ENCODE data around the gene TSFM. TPM values are rescaled to one million over a fixed set of nuclear protein-coding genes. Genes with fewer than 3 reads are reported as not detected.
A peak's percentile ranks its signal among the peaks of the same experiment; 100 is the strongest.

TSFM gene
- total and polyA plus RNA-seq, 4 donors: 30.7 to 46.8 (median 36.5) TPM

GRCh38 chr12:57744777-57745484 is 37.7 kb upstream of the TSFM start, which contains the start of gene TSPAN31:
TSPAN31 (plus strand) TSS chr12:57745039; CDS start chr12:57745155, 116 bp downstream.
- Histone ChIP-seq H3K27me3 (ENCODE audit: control insufficient read depth, insufficient read depth, low read length) (peaks cover 17% of the 10 kb centered on the region), H3K36me3 (ENCODE audit: control insufficient read depth, insufficient read depth, low read length) (peaks cover 33% of the 10 kb centered on the region), H3K9me3 (ENCODE audit: control insufficient read depth, insufficient read depth, low read length) (no peaks in the 10 kb centered on the region), H3K4me3 (ENCODE audit: low read depth, low read length) (peak within 1 kb of the TSS; percentile 98), H3K27ac (ENCODE audit: low read depth, low read length) (peak within 1 kb of the TSS; percentile 99), H3K4me1 (ENCODE audit: control insufficient read depth, insufficient read depth, low read length) (peaks cover 22% of the 10 kb centered on the region)
- peak; percentile 94 to 100 (median 98) for DNase-seq (ENCODE audit: low read depth in 4 of 6, low spot score in 6 of 6)
- WGBS (ENCODE audit: insufficient coverage): 0% methylated on average over 20 of the region's 29 CpGs

GRCh38 chr12:57745485-57745881 is 37.1 kb upstream of the TSFM start:
- Histone ChIP-seq H3K4me3 (ENCODE audit: low read depth, low read length) (peak overlapping the region; percentile 98), H3K9me3 (ENCODE audit: control insufficient read depth, insufficient read depth, low read length) (no peaks in the 10 kb centered on the region), H3K4me1 (ENCODE audit: control insufficient read depth, insufficient read depth, low read length) (peaks cover 18% of the 10 kb centered on the region), H3K36me3 (ENCODE audit: control insufficient read depth, insufficient read depth, low read length) (peaks cover 38% of the 10 kb centered on the region), H3K27ac (ENCODE audit: low read depth, low read length) (peak overlapping the region; percentile 99), H3K27me3 (ENCODE audit: control insufficient read depth, insufficient read depth, low read length) (peaks cover 12% of the 10 kb centered on the region)
- WGBS (ENCODE audit: insufficient coverage): 43% methylated on average over 7 of the region's 8 CpGs
- no peak for DNase-seq (ENCODE audit: low read depth in 4 of 6, low spot score in 6 of 6)

- peak overlapping the region; percentile 99 for H3K27ac ChIP-seq (ENCODE audit: low read depth, low read length)
- peaks cover 41% of the 10 kb centered on the region for H3K36me3 ChIP-seq (ENCODE audit: control insufficient read depth, insufficient read depth, low read length)
- peak overlapping the region; percentile 98 for H3K4me3 ChIP-seq (ENCODE audit: low read depth, low read length)
- H3K9me3 ChIP-seq (ENCODE audit: control insufficient read depth, insufficient read depth, low read length): no peaks in the 10 kb centered on the region
- DNase-seq (ENCODE audit: low read depth in 4 of 6, low spot score in 6 of 6): no peak
- peaks cover 6% of the 10 kb centered on the region for H3K27me3 ChIP-seq (ENCODE audit: control insufficient read depth, insufficient read depth, low read length)
- peaks cover 19% of the 10 kb centered on the region for H3K4me1 ChIP-seq (ENCODE audit: control insufficient read depth, insufficient read depth, low read length)
- 89% methylated on average over 1 of the region's 3 CpGs for WGBS (ENCODE audit: insufficient coverage)
Measured at GRCh38 chr12:57746025-57746424, 36.6 kb upstream of the TSFM start.

GRCh38 chr12:57749061-57749460 is 33.5 kb upstream of the TSFM start:
- H3K4me1 ChIP-seq (ENCODE audit: control insufficient read depth, insufficient read depth, low read length): peaks cover 24% of the 10 kb centered on the region
- H3K36me3 ChIP-seq (ENCODE audit: control insufficient read depth, insufficient read depth, low read length): peaks cover 41% of the 10 kb centered on the region
- H3K4me3 ChIP-seq (ENCODE audit: low read depth, low read length): no peak overlapping the region
- no peak overlapping the region for H3K27ac ChIP-seq (ENCODE audit: low read depth, low read length)
- H3K27me3 ChIP-seq (ENCODE audit: control insufficient read depth, insufficient read depth, low read length): no peaks in the 10 kb centered on the region
- H3K9me3 ChIP-seq (ENCODE audit: control insufficient read depth, insufficient read depth, low read length): no peaks in the 10 kb centered on the region
- WGBS (ENCODE audit: insufficient coverage): 97% methylated on average over 5 of the region's 5 CpGs
- DNase-seq (ENCODE audit: low read depth in 4 of 6, low spot score in 6 of 6): no peak

GRCh38 chr12:57750561-57751431 is 31.8 kb upstream of the TSFM start:
- Histone ChIP-seq H3K36me3 (ENCODE audit: control insufficient read depth, insufficient read depth, low read length) (peaks cover 41% of the 10 kb centered on the region), H3K27ac (ENCODE audit: low read depth, low read length) (peak overlapping the region; percentile 89), H3K4me1 (ENCODE audit: control insufficient read depth, insufficient read depth, low read length) (peaks cover 16% of the 10 kb centered on the region), H3K4me3 (ENCODE audit: low read depth, low read length) (peak overlapping the region; percentile 100), H3K27me3 (ENCODE audit: control insufficient read depth, insufficient read depth, low read length) (no peaks in the 10 kb centered on the region), H3K9me3 (ENCODE audit: control insufficient read depth, insufficient read depth, low read length) (no peaks in the 10 kb centered on the region)
- WGBS (ENCODE audit: insufficient coverage): 87% methylated on average over 8 of the region's 15 CpGs
- no peak for DNase-seq (ENCODE audit: low read depth in 4 of 6, low spot score in 6 of 6)

GRCh38 chr12:57751432-57751787 is 31.2 kb upstream of the TSFM start:
- Histone ChIP-seq H3K27ac (ENCODE audit: low read depth, low read length) (peak overlapping the region; percentile 89), H3K4me3 (ENCODE audit: low read depth, low read length) (peak overlapping the region; percentile 100), H3K36me3 (ENCODE audit: control insufficient read depth, insufficient read depth, low read length) (peaks cover 41% of the 10 kb centered on the region), H3K27me3 (ENCODE audit: control insufficient read depth, insufficient read depth, low read length) (no peaks in the 10 kb centered on the region), H3K4me1 (ENCODE audit: control insufficient read depth, insufficient read depth, low read length) (peaks cover 19% of the 10 kb centered on the region), H3K9me3 (ENCODE audit: control insufficient read depth, insufficient read depth, low read length) (no peaks in the 10 kb centered on the region)
- no peak for DNase-seq (ENCODE audit: low read depth in 4 of 6, low spot score in 6 of 6)
- WGBS (ENCODE audit: insufficient coverage): 16% methylated on average over 7 of the region's 8 CpGs

- H3K27ac ChIP-seq (ENCODE audit: low read depth, low read length): peak within 1 kb of the TSS; percentile 89
- peaks cover 40% of the 10 kb centered on the region for H3K36me3 ChIP-seq (ENCODE audit: control insufficient read depth, insufficient read depth, low read length)
- H3K4me3 ChIP-seq (ENCODE audit: low read depth, low read length): peak within 1 kb of the TSS; percentile 100
- no peaks in the 10 kb centered on the region for H3K27me3 ChIP-seq (ENCODE audit: control insufficient read depth, insufficient read depth, low read length)
- 0% methylated on average over 53 of the region's 58 CpGs for WGBS (ENCODE audit: insufficient coverage)
- peaks cover 23% of the 10 kb centered on the region for H3K4me1 ChIP-seq (ENCODE audit: control insufficient read depth, insufficient read depth, low read length)
- DNase-seq (ENCODE audit: low read depth in 4 of 6, low spot score in 6 of 6): peak; percentile 95 to 100 (median 98)
- no peaks in the 10 kb centered on the region for H3K9me3 ChIP-seq (ENCODE audit: control insufficient read depth, insufficient read depth, low read length)
Measured at GRCh38 chr12:57751788-57752667, 30.6 kb upstream of the TSFM start, which contains the start of gene CDK4. CDK4 (minus strand) TSS chr12:57752310; CDS start chr12:57751717, 593 bp downstream.

- no peak for DNase-seq (ENCODE audit: low read depth in 4 of 6, low spot score in 6 of 6)
- Histone ChIP-seq H3K27me3 (ENCODE audit: control insufficient read depth, insufficient read depth, low read length) (no peaks in the 10 kb centered on the region), H3K4me1 (ENCODE audit: control insufficient read depth, insufficient read depth, low read length) (peaks cover 23% of the 10 kb centered on the region), H3K36me3 (ENCODE audit: control insufficient read depth, insufficient read depth, low read length) (peaks cover 39% of the 10 kb centered on the region), H3K27ac (ENCODE audit: low read depth, low read length) (peak overlapping the region; percentile 80), H3K9me3 (ENCODE audit: control insufficient read depth, insufficient read depth, low read length) (no peaks in the 10 kb centered on the region), H3K4me3 (ENCODE audit: low read depth, low read length) (peak overlapping the region; percentile 100)
- WGBS (ENCODE audit: insufficient coverage): 0% methylated on average over 1 of the region's 5 CpGs
Measured at GRCh38 chr12:57752668-57753000, 30.0 kb upstream of the TSFM start.

- no peak overlapping the region for H3K27ac ChIP-seq (ENCODE audit: low read depth, low read length)
- peaks cover 23% of the 10 kb centered on the region for H3K4me1 ChIP-seq (ENCODE audit: control insufficient read depth, insufficient read depth, low read length)
- no peaks in the 10 kb centered on the region for H3K27me3 ChIP-seq (ENCODE audit: control insufficient read depth, insufficient read depth, low read length)
- H3K9me3 ChIP-seq (ENCODE audit: control insufficient read depth, insufficient read depth, low read length): no peaks in the 10 kb centered on the region
- 14% methylated on average over 1 of the region's 1 CpG for WGBS (ENCODE audit: insufficient coverage)
- peak overlapping the region; percentile 46 for H3K4me3 ChIP-seq (ENCODE audit: low read depth, low read length)
- no peak for DNase-seq (ENCODE audit: low read depth in 4 of 6, low spot score in 6 of 6)
- H3K36me3 ChIP-seq (ENCODE audit: control insufficient read depth, insufficient read depth, low read length): peaks cover 39% of the 10 kb centered on the region
Measured at GRCh38 chr12:57753756-57754337, 28.7 kb upstream of the TSFM start.

Measured in spinal cord (tissue), 10 donors.